Liver (tissue), 3 donors: ENCODE measurements around the gene CDO1.

Experiments used
- CTCF ChIP-seq: fragments of 150-350 bp; IDR thresholded peaks from 2 replicates; pipeline ENCODE4 v1.5.1; 2017; ENCODE audit warnings: improper control_type of control experiment, low read depth, low read length; ENCODE audit not compliant: missing input control
- EGR1 ChIP-seq, 2 donors: IDR thresholded peaks; 2 replicates each; pipeline ENCODE4 v1.6.1; 2016 to 2018; ENCODE audit warnings: antibody characterized with exemption in 2 of 2, low read depth in 2 of 2
- GABPA ChIP-seq, 2 donors: IDR thresholded peaks in 1 of 2; conservative IDR thresholded peaks in 1 of 2; 2 replicates each; pipeline ENCODE4 v1.6.1; 2016; ENCODE audit warnings: antibody characterized with exemption in 2 of 2, mild to moderate bottlenecking in 1 of 2, moderate library complexity in 1 of 2
- JUND ChIP-seq, 2 donors: IDR thresholded peaks; 2 replicates each; pipeline ENCODE4 v1.6.1; 2016; ENCODE audit warnings: antibody characterized with exemption in 2 of 2
- RXRA ChIP-seq, 2 donors: IDR thresholded peaks; 2 replicates each; pipeline ENCODE4 v1.6.1; 2017 to 2018; ENCODE audit warnings: antibody characterized with exemption in 2 of 2, mild to moderate bottlenecking in 1 of 2
- YY1 ChIP-seq: IDR thresholded peaks from 2 replicates; pipeline ENCODE4 v1.6.1; 2016; ENCODE audit warnings: antibody characterized with exemption, mild to moderate bottlenecking
- TF ChIP-seq, protein P1 (sequence below): IDR thresholded peaks from 2 replicates; pipeline ENCODE4 v1.6.1; 2016; ENCODE audit warnings: antibody characterized with exemption
- TF ChIP-seq, protein P2 (sequence below): IDR thresholded peaks from 2 replicates; pipeline ENCODE4 v1.6.1; 2016; ENCODE audit warnings: antibody characterized with exemption, mild to moderate bottlenecking
- TF ChIP-seq, protein P3 (sequence below): IDR thresholded peaks from 2 replicates; pipeline ENCODE4 v1.6.1; 2016; ENCODE audit warnings: antibody characterized with exemption
- TF ChIP-seq, protein P4 (sequence below): IDR thresholded peaks from 2 replicates; pipeline ENCODE4 v1.6.1; 2016; ENCODE audit warnings: antibody characterized with exemption
- donor health status: healthy.
- donor health status: healthy.

DNA sequence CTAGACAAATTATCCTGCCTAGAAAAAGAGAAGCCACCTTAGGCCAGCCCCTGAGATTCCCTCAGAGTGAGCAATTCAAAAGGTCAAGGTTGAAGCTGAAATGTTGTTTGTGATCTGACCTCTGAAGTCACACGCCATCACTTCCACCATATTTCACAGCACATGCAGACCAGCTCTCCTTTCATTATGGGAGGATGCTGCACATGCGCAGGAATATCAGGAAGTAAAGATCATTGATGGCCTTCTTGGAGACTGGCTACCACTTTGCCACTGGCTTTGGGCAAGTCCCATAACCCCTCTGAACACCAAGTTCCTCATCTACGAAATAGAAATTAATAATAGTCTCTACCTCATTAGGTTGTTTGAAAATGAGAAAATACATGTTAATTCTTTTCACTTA lies 39.5 kb downstream of the CDO1 start:
- TF ChIP-seq CTCF, result no peak
- no peak for TF ChIP-seq GABPA (IDR thresholded peaks at IDR 0.05 in 1 of 2, conservative IDR thresholded peaks at IDR 0.05 in 1 of 2)
- TF ChIP-seq, protein P1, sequence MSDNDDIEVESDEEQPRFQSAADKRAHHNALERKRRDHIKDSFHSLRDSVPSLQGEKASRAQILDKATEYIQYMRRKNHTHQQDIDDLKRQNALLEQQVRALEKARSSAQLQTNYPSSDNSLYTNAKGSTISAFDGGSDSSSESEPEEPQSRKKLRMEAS, result no peak
- no peak for TF ChIP-seq EGR1 (IDR thresholded peaks at IDR 0.05; ENCODE audit: low read depth in 2 of 2)
- TF ChIP-seq, protein P2, sequence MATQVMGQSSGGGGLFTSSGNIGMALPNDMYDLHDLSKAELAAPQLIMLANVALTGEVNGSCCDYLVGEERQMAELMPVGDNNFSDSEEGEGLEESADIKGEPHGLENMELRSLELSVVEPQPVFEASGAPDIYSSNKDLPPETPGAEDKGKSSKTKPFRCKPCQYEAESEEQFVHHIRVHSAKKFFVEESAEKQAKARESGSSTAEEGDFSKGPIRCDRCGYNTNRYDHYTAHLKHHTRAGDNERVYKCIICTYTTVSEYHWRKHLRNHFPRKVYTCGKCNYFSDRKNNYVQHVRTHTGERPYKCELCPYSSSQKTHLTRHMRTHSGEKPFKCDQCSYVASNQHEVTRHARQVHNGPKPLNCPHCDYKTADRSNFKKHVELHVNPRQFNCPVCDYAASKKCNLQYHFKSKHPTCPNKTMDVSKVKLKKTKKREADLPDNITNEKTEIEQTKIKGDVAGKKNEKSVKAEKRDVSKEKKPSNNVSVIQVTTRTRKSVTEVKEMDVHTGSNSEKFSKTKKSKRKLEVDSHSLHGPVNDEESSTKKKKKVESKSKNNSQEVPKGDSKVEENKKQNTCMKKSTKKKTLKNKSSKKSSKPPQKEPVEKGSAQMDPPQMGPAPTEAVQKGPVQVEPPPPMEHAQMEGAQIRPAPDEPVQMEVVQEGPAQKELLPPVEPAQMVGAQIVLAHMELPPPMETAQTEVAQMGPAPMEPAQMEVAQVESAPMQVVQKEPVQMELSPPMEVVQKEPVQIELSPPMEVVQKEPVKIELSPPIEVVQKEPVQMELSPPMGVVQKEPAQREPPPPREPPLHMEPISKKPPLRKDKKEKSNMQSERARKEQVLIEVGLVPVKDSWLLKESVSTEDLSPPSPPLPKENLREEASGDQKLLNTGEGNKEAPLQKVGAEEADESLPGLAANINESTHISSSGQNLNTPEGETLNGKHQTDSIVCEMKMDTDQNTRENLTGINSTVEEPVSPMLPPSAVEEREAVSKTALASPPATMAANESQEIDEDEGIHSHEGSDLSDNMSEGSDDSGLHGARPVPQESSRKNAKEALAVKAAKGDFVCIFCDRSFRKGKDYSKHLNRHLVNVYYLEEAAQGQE, result no peak
- TF ChIP-seq, protein P3, sequence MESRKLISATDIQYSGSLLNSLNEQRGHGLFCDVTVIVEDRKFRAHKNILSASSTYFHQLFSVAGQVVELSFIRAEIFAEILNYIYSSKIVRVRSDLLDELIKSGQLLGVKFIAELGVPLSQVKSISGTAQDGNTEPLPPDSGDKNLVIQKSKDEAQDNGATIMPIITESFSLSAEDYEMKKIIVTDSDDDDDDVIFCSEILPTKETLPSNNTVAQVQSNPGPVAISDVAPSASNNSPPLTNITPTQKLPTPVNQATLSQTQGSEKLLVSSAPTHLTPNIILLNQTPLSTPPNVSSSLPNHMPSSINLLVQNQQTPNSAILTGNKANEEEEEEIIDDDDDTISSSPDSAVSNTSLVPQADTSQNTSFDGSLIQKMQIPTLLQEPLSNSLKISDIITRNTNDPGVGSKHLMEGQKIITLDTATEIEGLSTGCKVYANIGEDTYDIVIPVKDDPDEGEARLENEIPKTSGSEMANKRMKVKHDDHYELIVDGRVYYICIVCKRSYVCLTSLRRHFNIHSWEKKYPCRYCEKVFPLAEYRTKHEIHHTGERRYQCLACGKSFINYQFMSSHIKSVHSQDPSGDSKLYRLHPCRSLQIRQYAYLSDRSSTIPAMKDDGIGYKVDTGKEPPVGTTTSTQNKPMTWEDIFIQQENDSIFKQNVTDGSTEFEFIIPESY, result no peak
- TF ChIP-seq YY1, result no peak
- no peak for TF ChIP-seq RXRA (IDR thresholded peaks at IDR 0.05)
- TF ChIP-seq, protein P4, sequence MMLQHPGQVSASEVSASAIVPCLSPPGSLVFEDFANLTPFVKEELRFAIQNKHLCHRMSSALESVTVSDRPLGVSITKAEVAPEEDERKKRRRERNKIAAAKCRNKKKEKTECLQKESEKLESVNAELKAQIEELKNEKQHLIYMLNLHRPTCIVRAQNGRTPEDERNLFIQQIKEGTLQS, result no peak
- TF ChIP-seq JUND (IDR thresholded peaks at IDR 0.05), result no peak
